WTC11 (cell line): Measurements from ENCODE around the gene IGFALS. TPM values are rescaled to one million over a fixed set of nuclear protein-coding genes. Genes with fewer than 3 reads are reported as not detected.

Experiments
- CDX4 ChIP-seq: fragments of 250-450 bp; sonication (Bioruptor Pico); IDR thresholded peaks from 2 replicates; pipeline ENCODE4 v1.9.0; 2021; ENCODE audit warnings: moderate library complexity, mild to moderate bottlenecking, inconsistent platforms, borderline replicate concordance
- EMX1 ChIP-seq: fragments of 250-450 bp; sonication (Bioruptor Pico); IDR thresholded peaks from 2 replicates; pipeline ENCODE4 v1.8.0; 2021; ENCODE audit warnings: mild to moderate bottlenecking
- ETV6 ChIP-seq: sonication (generic); formaldehyde crosslinking; IDR thresholded peaks from 2 replicates; pipeline ENCODE4 v1.8.1; 2022; ENCODE audit warnings: mild to moderate bottlenecking, missing genetic modification reagents
- FOXP4 ChIP-seq: sonication (generic); formaldehyde crosslinking; IDR thresholded peaks from 2 replicates; pipeline ENCODE4 v1.8.0; 2022; ENCODE audit warnings: mild to moderate bottlenecking, missing genetic modification reagents
- HMGXB4 ChIP-seq: sonication (generic); formaldehyde crosslinking; IDR thresholded peaks from 2 replicates; pipeline ENCODE4 v1.8.1; 2023; ENCODE audit warnings: mild to moderate bottlenecking, moderate library complexity, missing genetic modification reagents
- IRF1 ChIP-seq: sonication (generic); formaldehyde crosslinking; IDR thresholded peaks from 2 replicates; pipeline ENCODE4 v1.8.0; 2023; ENCODE audit warnings: missing genetic modification reagents
- MAX ChIP-seq: sonication (generic); formaldehyde crosslinking; IDR thresholded peaks from 2 replicates; pipeline ENCODE4 v1.8.0; 2022; ENCODE audit warnings: mild to moderate bottlenecking, missing genetic modification reagents
- MYBL2 ChIP-seq: sonication (generic); formaldehyde crosslinking; IDR thresholded peaks from 2 replicates; pipeline ENCODE4 v1.8.1; 2023; ENCODE audit warnings: mild to moderate bottlenecking, moderate library complexity, missing genetic modification reagents
- NFYB ChIP-seq: sonication (generic); formaldehyde crosslinking; conservative IDR thresholded peaks from 2 replicates; pipeline ENCODE4 v1.8.0; 2022; ENCODE audit warnings: low read depth, missing genetic modification reagents
- PREB ChIP-seq: sonication (generic); formaldehyde crosslinking; IDR thresholded peaks from 2 replicates; pipeline ENCODE4 v1.8.1; 2022; ENCODE audit warnings: mild to moderate bottlenecking, missing genetic modification reagents, moderate library complexity, borderline replicate concordance
- RELA ChIP-seq: sonication (generic); formaldehyde crosslinking; IDR thresholded peaks from 2 replicates; pipeline ENCODE4 v1.8.1; 2022; ENCODE audit warnings: missing genetic modification reagents, mild to moderate bottlenecking, borderline replicate concordance
- SMAD3 ChIP-seq: sonication (generic); formaldehyde crosslinking; IDR thresholded peaks from 2 replicates; pipeline ENCODE4 v1.8.0; 2022; ENCODE audit warnings: missing genetic modification reagents, mild to moderate bottlenecking, borderline replicate concordance
- STAT6 ChIP-seq: sonication (generic); formaldehyde crosslinking; conservative IDR thresholded peaks from 2 replicates; pipeline ENCODE4 v1.8.1; 2023; ENCODE audit warnings: mild to moderate bottlenecking, low read depth, missing genetic modification reagents, moderate library complexity
- TCF7 ChIP-seq: sonication (generic); formaldehyde crosslinking; IDR thresholded peaks from 2 replicates; pipeline ENCODE4 v1.8.0; 2022; ENCODE audit warnings: mild to moderate bottlenecking, low read depth, missing genetic modification reagents, moderate library complexity
- TP53 ChIP-seq: sonication (generic); formaldehyde crosslinking; IDR thresholded peaks from 2 replicates; pipeline ENCODE4 v1.8.1; 2023; ENCODE audit warnings: mild to moderate bottlenecking, missing genetic modification reagents
- ZNF232 ChIP-seq: sonication (generic); formaldehyde crosslinking; IDR thresholded peaks from 2 replicates; pipeline ENCODE4 v1.8.0; 2022; ENCODE audit warnings: mild to moderate bottlenecking, missing genetic modification reagents
- ZNF281 ChIP-seq: sonication (generic); formaldehyde crosslinking; IDR thresholded peaks from 2 replicates; pipeline ENCODE4 v1.8.0; 2023; ENCODE audit warnings: mild to moderate bottlenecking, missing genetic modification reagents
- ZNF416 ChIP-seq: fragments of 250-450 bp; sonication (Bioruptor Pico); IDR thresholded peaks from 2 replicates; pipeline ENCODE4 v1.9.0; 2021; ENCODE audit warnings: mild to moderate bottlenecking, inconsistent platforms
- ZNF532 ChIP-seq: fragments of 250-450 bp; sonication (Bioruptor Pico); IDR thresholded peaks from 2 replicates; pipeline ENCODE4 v1.9.0; 2021; ENCODE audit warnings: mild to moderate bottlenecking, borderline replicate concordance
- total RNA-seq: library from RNA; stranded (reverse); gene quantifications from 3 replicates; pipeline ENCODE4 v1.2.3, GENCODE V29; 2021

Gene IGFALS
- total RNA-seq, 1 experiment from 2014 or later = not detected

GRCh38 chr16:1763521-1764511 lies 29.7 kb downstream of the IGFALS start (continued):
- TF ChIP-seq ZNF281 (CRISPR knock-in tag) = peak; percentile 73; the same call in 1 of the 2 replicates
- TF ChIP-seq MYBL2 (CRISPR knock-in tag) = peak; percentile 68; the same call in 1 of the 2 replicates
- peak; percentile 85; the same call in 1 of the 2 replicates for TF ChIP-seq TCF7 (CRISPR knock-in tag)
- 0 out of 2 replicates have a peak, but pooled peaks have one; percentile 62 for TF ChIP-seq HMGXB4
- no peak for TF ChIP-seq CDX4 (CRISPR knock-in tag)
- peak; percentile 96 for TF ChIP-seq SMAD3 (CRISPR knock-in tag)
- peak; percentile 82; the same call in 1 of the 2 replicates for TF ChIP-seq IRF1
- TF ChIP-seq ZNF532 (CRISPR knock-in tag) = 0 out of 2 replicates have a peak, but pooled peaks have one; percentile 44
- peak; percentile 93 for TF ChIP-seq TP53 (CRISPR knock-in tag)
- TF ChIP-seq ETV6 (CRISPR knock-in tag) = peak; percentile 58; the same call in 1 of the 2 replicates
- no peak for TF ChIP-seq STAT6 (CRISPR knock-in tag)
- TF ChIP-seq MAX (CRISPR knock-in tag) = peak; percentile 96
- peak; percentile 51; the same call in 1 of the 2 replicates for TF ChIP-seq PREB (CRISPR knock-in tag)
- TF ChIP-seq ZNF416 (CRISPR knock-in tag) = 0 out of 2 replicates have a peak, but pooled peaks have one; percentile 4
- peak; percentile 91; the same call in 1 of the 2 replicates for TF ChIP-seq RELA
- peak; percentile 72; the same call in 1 of the 2 replicates for TF ChIP-seq ZNF232 (CRISPR knock-in tag)
- TF ChIP-seq NFYB (CRISPR knock-in tag) = peak; percentile 46
- TF ChIP-seq FOXP4 = peak; percentile 96
- TF ChIP-seq EMX1 = no peak
